A172 (cell line): ENCODE data around the gene COX6A2. TPM values are rescaled to one million over a fixed set of nuclear protein-coding genes. Genes with fewer than 3 reads are reported as not detected.
"Not testable (repeated sequence)": the region's sequence is repeated elsewhere in the genome, so short reads cannot be mapped to it uniquely, and the experiment has no call there.

ENCODE experiments used
- DNase-seq: peaks from one replicate; pipeline ENCODE4 v3.0.0-alpha.2; 2015; ENCODE audit warnings: low spot score
- total RNA-seq: library from RNA; depleted of rRNA; stranded (reverse); fragments of >200 nt; shearing (Covaris generic); gene quantifications from 2 replicates; pipeline ENCODE4 v1.2.3, GENCODE V29; 2014

The COX6A2 gene
- total RNA-seq, 1 experiment from 2014 or later: not detected

GRCh38 chr16:31461921-31462804 lies 34.0 kb upstream of the COX6A2 start:
- DNase-seq: no peak

GRCh38 chr16:31461201-31461920 lies 33.2 kb upstream of the COX6A2 start:
- no peak for DNase-seq

- peak; percentile 42 for DNase-seq
These were observed 32.4 kb upstream of the COX6A2 start for GRCh38 chr16:31460582-31461002.

DNA sequence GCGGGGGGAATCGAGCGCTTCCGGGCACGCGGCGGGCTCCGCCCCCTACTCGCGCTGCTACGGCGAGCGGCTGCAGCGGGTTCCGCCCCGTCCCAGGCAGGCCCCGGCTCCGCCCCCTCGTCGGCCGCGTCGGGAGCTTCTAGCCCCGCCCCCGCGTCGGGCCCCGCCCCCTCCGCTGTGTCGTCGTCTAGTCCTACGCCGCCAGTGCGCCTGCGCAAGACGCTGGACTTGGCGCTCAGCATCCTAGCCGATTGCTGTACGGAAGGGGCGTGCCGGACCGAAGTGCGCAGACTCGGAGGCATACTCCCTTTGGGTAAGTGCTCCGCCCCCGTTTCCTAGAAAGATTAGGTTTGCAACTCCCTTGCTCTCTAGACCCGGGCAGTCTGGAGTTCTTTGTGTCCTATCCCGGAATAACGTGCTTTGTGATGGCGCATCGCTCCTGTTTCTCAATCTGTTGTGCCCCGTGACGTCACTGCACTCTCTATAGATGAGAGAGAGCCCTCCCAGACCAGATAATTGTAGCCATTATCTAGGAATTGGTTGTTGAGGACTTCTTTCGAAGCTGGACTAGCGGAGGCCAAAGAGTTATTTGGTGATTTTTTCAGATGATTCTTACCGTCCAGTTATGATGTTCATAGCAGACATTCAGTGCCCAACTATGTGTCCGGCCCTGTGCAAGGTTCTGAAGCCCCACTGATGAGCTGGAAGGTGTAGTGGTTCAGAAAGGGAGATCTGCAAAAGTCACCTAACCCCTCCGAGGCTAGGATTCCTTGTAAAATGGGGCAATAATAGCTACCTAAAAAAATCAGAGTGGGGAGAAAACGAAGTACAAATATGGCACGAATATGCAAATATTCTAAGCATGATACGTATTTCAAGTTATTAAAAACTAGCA lies 31.8 kb upstream of the COX6A2 start:
- peak; percentile 99 for DNase-seq

GRCh38 chr16:31458844-31459686 lies 30.9 kb upstream of the COX6A2 start, which contains the start of gene ARMC5:
Gene ARMC5, plus strand, starts transcription at chr16:31459501. Its CDS starts 24 bp downstream, at chr16:31459525.
- DNase-seq: peak; percentile 98

DNA sequence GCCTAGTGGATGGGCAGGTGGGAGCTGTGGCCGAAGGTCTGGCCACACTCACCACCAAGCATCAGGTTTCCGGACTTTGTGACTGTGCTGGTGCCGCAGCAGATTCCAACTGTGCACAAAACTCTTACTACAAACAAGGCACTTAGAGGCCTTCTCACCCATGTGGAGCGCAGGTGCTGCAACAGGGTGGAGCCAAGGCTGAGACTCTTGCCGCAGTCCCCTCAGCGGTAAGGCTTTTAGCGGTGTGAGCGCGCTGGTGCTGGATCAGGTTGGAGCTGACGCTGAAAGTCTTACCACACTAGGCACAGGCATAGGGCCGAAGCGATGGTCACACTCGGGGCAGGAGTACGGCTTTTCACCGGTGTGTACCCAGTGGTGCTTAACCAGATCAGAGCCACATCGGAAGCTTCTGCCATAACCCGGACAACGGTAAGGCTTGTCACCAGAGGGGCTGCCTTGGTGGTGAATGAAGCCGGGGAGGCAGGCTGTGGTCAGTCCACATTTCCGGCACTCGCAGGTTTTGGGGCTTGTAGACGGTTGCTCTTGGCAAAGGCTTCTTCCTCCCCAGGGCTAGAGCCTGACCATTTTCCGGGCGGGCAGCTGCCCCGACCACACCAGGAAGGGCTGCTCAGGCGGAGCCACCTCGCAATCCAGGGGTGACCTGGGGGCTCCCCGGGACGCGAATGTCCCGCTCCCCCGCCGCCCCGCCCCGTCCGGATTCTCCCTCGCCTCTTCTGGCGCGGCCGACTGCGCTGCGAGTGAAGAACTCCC lies 30.1 kb upstream of the COX6A2 start:
- DNase-seq: peak; percentile 41

- DNase-seq: no peak
These were observed 28.8 kb upstream of the COX6A2 start for GRCh38 chr16:31456988-31457360.

GRCh38 chr16:31455601-31456314 lies 27.6 kb upstream of the COX6A2 start:
- DNase-seq: no peak

DNA sequence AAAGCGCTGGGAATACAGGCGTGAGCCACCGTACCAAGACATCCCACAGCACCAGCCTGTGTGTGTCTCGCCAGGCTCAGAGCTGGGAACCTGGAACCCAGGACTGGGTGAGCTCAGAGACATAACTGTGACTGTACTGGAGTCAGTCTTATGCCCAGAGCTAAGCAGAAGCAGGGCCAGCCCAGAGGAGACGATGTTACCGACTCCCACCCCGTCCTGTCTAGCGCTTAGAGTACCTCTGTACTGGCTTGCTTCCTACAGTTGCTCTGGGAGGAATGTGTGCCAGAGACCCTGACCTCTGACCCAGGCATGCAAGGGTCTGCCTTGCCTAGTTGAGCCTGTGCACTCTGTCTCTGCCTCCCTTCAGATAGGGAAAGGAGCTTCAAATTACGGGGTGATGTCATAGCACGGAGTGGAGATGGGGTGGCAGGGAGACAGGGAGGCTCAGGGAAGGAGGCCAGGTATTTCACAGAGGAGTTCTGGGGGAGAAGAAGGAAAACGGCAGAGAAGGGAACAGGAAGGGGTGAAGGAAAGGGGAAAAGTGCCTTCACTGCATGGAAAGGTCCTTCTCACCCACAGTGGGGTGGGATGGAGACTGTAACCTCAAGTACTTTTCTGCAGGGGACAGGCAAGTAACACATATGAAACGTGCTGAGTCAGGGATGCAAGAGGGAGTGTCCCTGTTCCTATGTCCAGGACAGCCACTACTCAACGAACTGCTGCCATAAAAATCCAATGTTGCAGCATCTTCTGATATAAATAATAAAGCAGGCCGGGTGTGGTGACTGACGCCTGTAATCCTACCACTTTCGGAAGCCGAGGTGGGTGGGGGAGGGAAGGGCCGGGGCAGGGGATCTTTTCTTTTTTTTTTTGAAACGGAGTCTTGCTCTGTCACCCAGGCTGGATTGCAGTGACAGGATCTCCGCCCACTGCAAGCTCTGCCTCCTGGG lies 25.4 kb upstream of the COX6A2 start:
- peak; percentile 68 for DNase-seq

DNA sequence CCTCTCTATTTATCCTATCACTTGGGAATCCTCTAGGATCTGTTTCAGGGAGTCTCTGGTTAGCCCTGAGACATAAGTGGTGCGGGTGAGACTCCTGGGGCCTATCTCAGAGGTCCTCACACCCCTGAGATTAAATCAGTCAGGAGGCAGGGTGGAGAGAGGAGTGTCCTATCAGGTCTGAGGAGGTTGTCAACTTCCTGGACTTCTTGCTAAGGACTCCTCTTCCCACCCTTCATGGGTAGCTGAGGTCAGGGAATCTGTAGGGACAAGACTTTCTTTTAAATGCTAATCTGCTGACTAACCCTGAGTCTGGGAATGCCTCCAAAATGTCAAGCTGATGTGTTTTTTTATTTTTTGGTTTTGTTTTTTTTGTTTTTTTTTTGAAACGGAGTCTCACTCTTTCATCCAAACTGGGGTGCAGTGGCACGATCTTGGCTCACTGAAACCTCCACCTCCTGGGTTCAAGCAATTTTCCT lies 24.5 kb upstream of the COX6A2 start:
- DNase-seq: peak; percentile 94

DNA sequence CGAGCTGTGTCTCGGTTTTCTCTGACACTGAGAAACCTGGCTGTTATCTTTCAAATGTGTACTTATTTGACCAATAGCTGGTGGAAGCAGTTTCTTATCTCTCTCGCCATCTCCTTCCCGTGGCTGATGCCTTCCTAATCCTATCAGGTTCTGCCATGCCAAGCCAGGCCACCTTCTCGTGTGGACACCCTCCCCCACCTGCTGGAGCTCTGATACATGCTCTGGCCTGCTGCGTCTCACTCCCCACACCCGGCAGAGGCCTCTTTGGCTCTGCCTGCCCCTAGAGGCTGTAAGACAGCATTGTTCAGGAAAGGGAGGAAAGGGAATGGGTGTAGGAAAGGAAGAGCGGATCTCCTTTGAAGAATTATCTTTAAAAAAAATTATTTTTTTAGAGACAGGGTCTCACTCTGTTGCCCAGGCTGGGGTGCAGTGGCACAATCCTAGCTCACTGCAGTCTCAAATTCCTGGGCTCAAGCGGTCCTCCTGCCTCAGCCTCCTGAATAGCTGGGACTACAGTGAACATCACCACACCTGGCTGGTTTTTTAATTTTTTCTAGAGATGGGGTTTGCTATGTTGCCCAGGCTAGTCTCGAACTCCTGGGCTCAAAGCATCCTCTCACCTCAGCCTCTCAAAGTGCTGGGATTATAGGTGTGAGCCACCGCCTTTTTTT lies 23.7 kb upstream of the COX6A2 start:
- DNase-seq: peak; percentile 75

DNA sequence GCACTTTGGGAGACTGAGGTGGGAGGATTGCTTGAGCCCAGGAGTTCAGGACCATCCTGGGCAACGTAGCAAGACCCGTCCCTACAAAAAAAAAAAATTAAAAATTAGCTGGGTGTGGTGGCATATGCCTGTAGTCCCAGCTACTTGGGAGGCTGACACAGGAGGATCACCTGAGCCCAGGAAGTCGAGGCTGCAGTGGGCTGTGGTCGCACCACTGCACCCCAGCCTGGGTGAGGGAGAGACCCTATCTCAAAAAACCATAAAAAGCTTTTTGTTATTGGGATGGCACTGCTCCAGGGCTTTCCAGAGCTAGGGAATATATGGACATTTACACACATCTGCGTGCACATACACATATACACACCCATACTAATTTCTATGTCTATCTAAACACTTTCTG lies 23.0 kb upstream of the COX6A2 start:
- no peak for DNase-seq

DNA sequence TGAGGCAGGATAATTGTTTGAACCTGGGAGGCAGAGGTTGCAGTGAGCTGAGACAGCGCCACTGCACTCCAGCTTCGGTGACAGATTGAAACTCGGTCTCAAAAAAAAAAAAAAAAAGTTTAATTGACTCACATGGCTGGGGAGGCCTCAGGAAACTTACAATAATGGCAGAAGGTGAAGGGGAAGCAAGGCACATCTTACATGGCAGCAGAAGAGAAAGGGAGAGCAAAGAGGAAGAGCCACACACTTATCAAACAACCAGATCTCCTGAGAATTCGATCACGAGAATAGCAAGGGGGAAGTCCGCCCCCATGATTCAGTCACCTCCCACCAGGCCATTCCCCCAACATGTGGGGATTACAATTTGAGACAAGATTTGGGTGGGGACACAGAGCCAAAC lies 17.8 kb upstream of the COX6A2 start:
- not testable (repeated sequence) for DNase-seq

GRCh38 chr16:31441956-31442355 lies 13.8 kb upstream of the COX6A2 start:
- DNase-seq: no peak

- DNase-seq: no peak
These were observed 12.5 kb upstream of the COX6A2 start for GRCh38 chr16:31440516-31441184.

DNA sequence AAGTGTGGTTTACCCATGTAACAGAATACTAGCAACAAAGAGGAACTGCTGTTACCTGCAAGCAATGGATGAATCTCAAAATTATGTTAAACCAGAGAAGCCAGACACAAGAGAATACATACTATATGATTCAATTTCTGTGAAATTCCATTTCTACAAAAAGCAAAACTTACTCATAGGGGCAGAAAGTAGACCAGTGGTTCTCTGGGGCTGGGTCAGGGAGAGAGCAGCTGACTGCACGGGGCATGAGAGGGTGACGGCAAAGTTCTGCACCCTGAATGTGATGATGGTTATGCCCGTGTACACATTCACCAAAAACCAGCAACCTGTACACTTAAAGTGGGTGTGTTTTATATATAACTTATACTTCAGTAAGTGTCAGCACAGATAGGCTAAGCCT lies 11.4 kb upstream of the COX6A2 start:
- no peak for DNase-seq

DNA sequence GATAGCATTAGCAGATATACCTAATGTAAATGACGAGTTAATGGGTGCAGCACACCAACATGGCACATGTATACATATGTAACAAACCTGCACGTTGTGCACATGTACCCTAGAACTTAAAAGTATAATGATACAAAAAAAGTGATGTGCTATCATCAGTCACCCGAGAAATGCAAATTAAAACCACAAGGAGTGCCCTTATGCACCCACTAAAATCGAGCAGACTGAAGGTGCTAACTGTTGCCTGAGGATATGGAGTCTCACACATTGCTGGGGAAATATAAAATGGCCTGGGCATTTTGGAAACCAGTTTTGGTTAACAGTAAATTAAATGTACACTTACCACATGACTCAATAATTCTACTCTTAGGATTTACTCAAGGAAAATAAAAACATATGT lies 10.9 kb upstream of the COX6A2 start:
- not testable (repeated sequence) for DNase-seq
